ENCODE data around the gene C17orf75.

DNA sequence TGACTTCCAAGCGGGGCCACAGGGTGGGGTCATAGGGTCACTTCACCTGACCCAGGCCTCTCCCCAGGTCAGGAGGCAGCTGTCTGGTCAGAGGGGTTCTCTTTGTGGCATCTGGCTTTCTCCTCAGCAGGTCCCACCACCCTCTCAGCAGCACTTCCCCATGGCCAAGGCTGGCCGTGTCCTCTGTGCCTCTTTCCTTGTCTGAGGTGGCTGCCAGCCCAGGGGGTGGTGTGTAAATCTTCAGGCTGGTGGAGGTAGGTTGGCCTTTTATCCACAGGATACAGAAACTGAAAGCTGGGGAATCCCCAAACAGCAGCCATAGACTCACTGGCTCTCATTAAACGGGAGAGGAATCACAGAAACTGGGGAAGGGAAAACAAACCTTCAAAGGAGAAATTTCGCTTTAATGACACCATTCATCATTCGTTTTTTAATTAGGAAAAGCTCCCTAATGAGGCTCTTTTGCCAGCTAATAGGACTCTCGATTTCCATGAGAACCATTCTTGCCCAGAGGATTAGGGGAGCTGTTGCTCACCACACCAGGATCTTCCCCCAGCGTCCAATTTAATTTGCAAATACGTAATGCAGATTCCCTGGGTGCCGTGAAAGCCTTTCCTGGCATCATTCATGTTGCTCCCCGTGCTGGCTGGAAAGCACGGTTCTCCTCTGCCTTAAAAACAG, 18.0 kb downstream of the C17orf75 start:
- TF ChIP-seq, protein P1, sequence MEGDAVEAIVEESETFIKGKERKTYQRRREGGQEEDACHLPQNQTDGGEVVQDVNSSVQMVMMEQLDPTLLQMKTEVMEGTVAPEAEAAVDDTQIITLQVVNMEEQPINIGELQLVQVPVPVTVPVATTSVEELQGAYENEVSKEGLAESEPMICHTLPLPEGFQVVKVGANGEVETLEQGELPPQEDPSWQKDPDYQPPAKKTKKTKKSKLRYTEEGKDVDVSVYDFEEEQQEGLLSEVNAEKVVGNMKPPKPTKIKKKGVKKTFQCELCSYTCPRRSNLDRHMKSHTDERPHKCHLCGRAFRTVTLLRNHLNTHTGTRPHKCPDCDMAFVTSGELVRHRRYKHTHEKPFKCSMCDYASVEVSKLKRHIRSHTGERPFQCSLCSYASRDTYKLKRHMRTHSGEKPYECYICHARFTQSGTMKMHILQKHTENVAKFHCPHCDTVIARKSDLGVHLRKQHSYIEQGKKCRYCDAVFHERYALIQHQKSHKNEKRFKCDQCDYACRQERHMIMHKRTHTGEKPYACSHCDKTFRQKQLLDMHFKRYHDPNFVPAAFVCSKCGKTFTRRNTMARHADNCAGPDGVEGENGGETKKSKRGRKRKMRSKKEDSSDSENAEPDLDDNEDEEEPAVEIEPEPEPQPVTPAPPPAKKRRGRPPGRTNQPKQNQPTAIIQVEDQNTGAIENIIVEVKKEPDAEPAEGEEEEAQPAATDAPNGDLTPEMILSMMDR (IDR thresholded peaks at IDR 0.05) = no peak
- TF ChIP-seq POLR2A (IDR thresholded peaks at IDR 0.05) = no peak
